Loucy (cell line): ENCODE measurements around the gene INVS.

ENCODE experiments used
- H2AFZ ChIP-seq: fragments of 200-600 bp; sonication (generic); 2 replicates; pipeline ENCODE4 v1.6.0; 2016; ENCODE audit warnings: antibody characterized with exemption, mild to moderate bottlenecking, low read length, moderate library complexity
- H3F3A ChIP-seq: fragments of 200-600 bp; 2 replicates; pipeline ENCODE4 v1.6.0; 2016; ENCODE audit warnings: antibody characterized with exemption, low read depth, mild to moderate bottlenecking
- H3K27me3 ChIP-seq: fragments of 200-600 bp; sonication (generic); 2 replicates; pipeline ENCODE4 v1.6.1; 2014; ENCODE audit warnings: low read length, mild to moderate bottlenecking; ENCODE audit not compliant: insufficient read depth, poor library complexity, severe bottlenecking
- H3K36me3 ChIP-seq: fragments of 200-600 bp; sonication (generic); 2 replicates; pipeline ENCODE4 v1.6.1; 2016; ENCODE audit warnings: low read length; ENCODE audit not compliant: insufficient read depth
- H3K4me1 ChIP-seq: fragments of 200-600 bp; sonication (generic); 2 replicates; pipeline ENCODE4 v1.5.1; 2014; ENCODE audit warnings: low read length, mild to moderate bottlenecking; ENCODE audit not compliant: insufficient read depth, poor library complexity, severe bottlenecking
- H3K4me2 ChIP-seq: fragments of 200-600 bp; sonication (generic); 2 replicates; pipeline ENCODE4 v1.6.0; 2014; ENCODE audit warnings: antibody characterized with exemption, low read length, low read depth, mild to moderate bottlenecking; ENCODE audit not compliant: poor library complexity, severe bottlenecking
- H3K4me3 ChIP-seq: fragments of 200-600 bp; sonication (generic); 2 replicates; pipeline ENCODE4 v1.5.1; 2014; ENCODE audit warnings: low read length, mild to moderate bottlenecking, mixed read lengths; ENCODE audit not compliant: poor library complexity, severe bottlenecking
- H3K79me2 ChIP-seq: fragments of 200-600 bp; sonication (generic); 2 replicates; pipeline ENCODE4 v1.6.1; 2014; ENCODE audit warnings: low read length; ENCODE audit not compliant: insufficient read depth
- H3K9ac ChIP-seq: fragments of 200-600 bp; sonication (generic); 2 replicates; pipeline ENCODE4 v1.6.0; 2014; ENCODE audit warnings: mild to moderate bottlenecking, low read depth, low read length, moderate library complexity; ENCODE audit not compliant: poor library complexity, severe bottlenecking
- H3K9me2 ChIP-seq: fragments of 200-600 bp; sonication (generic); replicated peaks from 2 replicates; pipeline ENCODE4 v1.6.1; 2016; ENCODE audit warnings: low read depth, low read length, mixed read lengths
- H3K9me3 ChIP-seq: fragments of 200-600 bp; sonication (generic); 2 replicates; pipeline ENCODE4 v1.6.1; 2014; ENCODE audit warnings: mild to moderate bottlenecking, antibody characterized with exemption, low read length, low read depth; ENCODE audit not compliant: insufficient read depth
- H4K20me1 ChIP-seq: fragments of 200-600 bp; sonication (generic); 2 replicates; pipeline ENCODE4 v1.6.0; 2014; ENCODE audit warnings: antibody characterized with exemption, low read length, mild to moderate bottlenecking; ENCODE audit not compliant: insufficient read depth, poor library complexity, severe bottlenecking
- CTCF ChIP-seq: fragments of 200-600 bp; sonication (generic); conservative IDR thresholded peaks from 2 replicates; pipeline ENCODE4 v1.5.1; 2014; ENCODE audit warnings: mild to moderate bottlenecking, antibody characterized with exemption, low read length
- EZH2phosphoT487 ChIP-seq: fragments of 200-600 bp; IDR thresholded peaks from 2 replicates; pipeline ENCODE4 v1.6.1; 2018; ENCODE audit warnings: antibody characterized with exemption, mild to moderate bottlenecking, moderate library complexity, borderline replicate concordance

Gene INVS

GRCh38 chr9:100211476-100211875, 112.4 kb downstream of the INVS start:
- no peaks in the 10 kb centered on the region for H3F3A ChIP-seq
- no peaks in the 10 kb centered on the region for H3K4me1 ChIP-seq
- no peaks in the 10 kb centered on the region for H4K20me1 ChIP-seq
- H3K27me3 ChIP-seq = no peaks in the 10 kb centered on the region
- H3K79me2 ChIP-seq = no peaks in the 10 kb centered on the region
- no peak overlapping the region for H3K4me3 ChIP-seq
- no peak for TF ChIP-seq CTCF
- TF ChIP-seq EZH2phosphoT487 = no peak
- no peak overlapping the region for H3K4me2 ChIP-seq
- H3K9me2 ChIP-seq = no peaks in the 10 kb centered on the region
- no peaks in the 10 kb centered on the region for H3K9me3 ChIP-seq
- no peaks in the 10 kb centered on the region for H3K36me3 ChIP-seq
- no peak overlapping the region for H3K9ac ChIP-seq
- no peak overlapping the region for H2AFZ ChIP-seq

DNA sequence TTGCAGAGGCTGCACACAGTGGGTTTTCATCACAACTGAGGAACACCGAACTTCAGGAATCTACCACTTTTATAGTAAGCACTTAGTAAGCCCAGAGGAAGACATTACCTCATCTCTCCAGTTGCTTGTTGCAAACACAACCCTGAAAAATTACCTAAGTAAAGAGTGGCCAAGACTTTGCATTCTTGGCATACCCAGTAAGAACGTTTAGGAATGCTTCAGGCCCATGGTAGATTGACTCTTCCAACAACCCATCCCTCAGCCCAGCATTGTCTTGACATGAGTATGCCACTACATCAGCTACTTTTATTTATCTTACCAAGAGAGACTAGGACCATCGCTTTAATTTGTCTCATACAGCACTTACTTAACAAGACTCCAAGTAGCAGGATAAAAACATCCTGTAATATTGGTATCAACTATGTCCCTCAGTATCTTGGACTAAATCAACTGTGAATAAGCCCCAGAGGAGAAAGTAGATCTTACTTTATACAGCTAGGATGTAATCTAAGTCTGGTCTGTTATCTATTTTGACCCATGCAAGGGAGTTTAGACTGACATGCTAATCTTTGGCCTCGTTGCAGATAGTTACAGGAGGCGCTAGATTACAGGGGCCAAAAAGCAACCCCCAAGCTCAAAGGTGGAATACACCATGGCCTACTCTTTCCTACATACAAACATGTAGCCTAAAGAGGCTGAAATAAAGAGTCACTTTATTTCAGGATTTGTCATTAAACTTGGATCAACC, 114.9 kb downstream of the INVS start:
- H3K9me2 ChIP-seq = no peaks in the 10 kb centered on the region
- no peak overlapping the region for H3K4me3 ChIP-seq
- no peaks in the 10 kb centered on the region for H3K4me1 ChIP-seq
- TF ChIP-seq CTCF (no peak), EZH2phosphoT487 (no peak)
- H3K79me2 ChIP-seq = no peaks in the 10 kb centered on the region
- H2AFZ ChIP-seq = no peak overlapping the region
- no peaks in the 10 kb centered on the region for H3K27me3 ChIP-seq
- no peaks in the 10 kb centered on the region for H3K9me3 ChIP-seq
- H3F3A ChIP-seq = no peaks in the 10 kb centered on the region
- no peak overlapping the region for H3K4me2 ChIP-seq
- no peaks in the 10 kb centered on the region for H4K20me1 ChIP-seq
- no peak overlapping the region for H3K9ac ChIP-seq
- H3K36me3 ChIP-seq = peaks cover 3% of the 10 kb centered on the region; the same call in 1 of the 2 replicates

DNA sequence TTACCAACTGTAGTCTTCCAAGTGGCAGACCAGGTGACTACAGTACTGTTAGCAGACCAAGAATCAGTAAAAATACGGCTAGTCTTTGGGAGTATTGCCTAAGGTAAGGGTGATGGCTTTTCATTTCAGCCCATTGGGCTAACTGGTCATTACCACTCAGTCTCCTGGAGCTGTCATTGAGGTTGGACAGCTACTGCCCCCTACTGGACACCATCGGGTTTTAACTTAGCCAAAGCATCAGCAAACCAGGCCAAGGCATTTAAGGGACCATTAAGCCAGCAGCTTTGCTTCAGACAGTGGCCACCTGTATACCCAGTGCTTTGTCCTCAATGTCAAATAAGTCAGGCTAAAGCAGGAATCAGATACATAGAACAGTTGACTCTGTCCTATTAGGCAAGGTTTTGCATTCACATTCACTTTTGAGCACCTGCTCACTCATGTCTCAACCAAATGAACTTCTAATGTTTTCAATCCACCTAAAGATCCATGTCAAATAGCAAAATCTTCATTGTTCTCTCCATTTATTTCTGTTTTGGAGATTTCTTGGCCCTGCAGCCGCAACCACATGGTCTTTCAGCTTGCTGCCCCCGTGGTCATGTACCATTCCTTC, 117.2 kb downstream of the INVS start:
- Histone ChIP-seq H3K79me2 (no peaks in the 10 kb centered on the region), H2AFZ (no peak overlapping the region), H3K4me2 (no peak overlapping the region), H3K4me3 (no peak overlapping the region), H4K20me1 (no peaks in the 10 kb centered on the region), H3K27me3 (no peaks in the 10 kb centered on the region), H3K36me3 (peaks cover 3% of the 10 kb centered on the region; the same call in 1 of the 2 replicates), H3K4me1 (no peaks in the 10 kb centered on the region), H3K9me2 (no peaks in the 10 kb centered on the region), H3K9ac (no peak overlapping the region), H3F3A (no peaks in the 10 kb centered on the region), H3K9me3 (no peaks in the 10 kb centered on the region)
- no peak for TF ChIP-seq EZH2phosphoT487
- peak; percentile 91 for TF ChIP-seq CTCF
